HL-60/S4 (cell line): ENCODE results near the gene TPCN2.

Source experiments
- in situ Hi-C: fragments of 300-500 bp; cut with MboI; formaldehyde crosslinking; loops from 2 replicates; pipeline ENCODE4 v1.14.3; 2022; ENCODE audit warnings: low sequenced_read_pairs

The TPCN2 gene

GRCh38 chr11:69037074-69037473 lies 11.7 kb upstream of the TPCN2 start:
- in situ Hi-C loops: no loop called here

- in situ Hi-C loops: no loop called here
Measured at GRCh38 chr11:69037544-69037943, 11.2 kb upstream of the TPCN2 start.

GRCh38 chr11:69039501-69039900 lies 9.2 kb upstream of the TPCN2 start:
- in situ Hi-C loops: no loop called here

GRCh38 chr11:69040051-69040450 lies 8.7 kb upstream of the TPCN2 start:
- in situ Hi-C loops: no loop called here

- in situ Hi-C loops: no loop called here
Measured at GRCh38 chr11:69040581-69041260, 8.0 kb upstream of the TPCN2 start.

GRCh38 chr11:69041516-69041915 lies 7.2 kb upstream of the TPCN2 start:
- in situ Hi-C loops: no loop called here

- in situ Hi-C loops: no loop called here
Measured at GRCh38 chr11:69044111-69045013, 4.4 kb upstream of the TPCN2 start.

- in situ Hi-C loops: no loop called here
Measured at GRCh38 chr11:69048031-69048693, 570 bp upstream of the TPCN2 start.

- in situ Hi-C loops: no loop called here
Measured at GRCh38 chr11:69049490-69049867, 747 bp downstream of the TPCN2 start.

- in situ Hi-C loops: no loop called here
Measured at GRCh38 chr11:69050592-69051380, 2.1 kb downstream of the TPCN2 start.

- in situ Hi-C loops: no loop called here
Measured at GRCh38 chr11:69051381-69052342, 2.9 kb downstream of the TPCN2 start.

GRCh38 chr11:69052343-69053168 lies 3.8 kb downstream of the TPCN2 start:
- in situ Hi-C loops: no loop called here

- in situ Hi-C loops: no loop called here
Measured at GRCh38 chr11:69053169-69053477, 4.4 kb downstream of the TPCN2 start.

GRCh38 chr11:69053546-69054396 lies 5.0 kb downstream of the TPCN2 start:
- in situ Hi-C loops: no loop called here

- in situ Hi-C loops: no loop called here
Measured at GRCh38 chr11:69054397-69055211, 5.9 kb downstream of the TPCN2 start.

- in situ Hi-C loops: no loop called here
Measured at GRCh38 chr11:69055212-69055586, 6.5 kb downstream of the TPCN2 start.
